Superior temporal gyrus (tissue), 1 donor: ENCODE results near the gene LYSET.
A peak's percentile ranks its signal among the peaks of the same experiment; 100 is the strongest.
"Not testable (repeated sequence)": the region's sequence is repeated elsewhere in the genome, so short reads cannot be mapped to it uniquely, and the experiment has no call there.

Source experiments
- DNase-seq: peaks from one replicate; pipeline ENCODE4 v3.0.0-alpha.2; 2016; ENCODE audit errors: extremely low spot score

The LYSET gene

GRCh38 chr14:93184391-93185348 lies at the start of gene LYSET, which contains the start of gene MOAP1:
LYSET (plus strand) TSS chr14:93185317; CDS start chr14:93185406, 89 bp downstream.
MOAP1 (minus strand) TSS chr14:93184897; CDS start chr14:93184242, 655 bp downstream.
- DNase-seq = peak; percentile 80

- no peak for DNase-seq
Observed at GRCh38 chr14:93135399-93135798, 49.7 kb upstream of the LYSET start.

- no peak for DNase-seq
Observed at GRCh38 chr14:93136009-93136408, 49.1 kb upstream of the LYSET start.

- DNase-seq = not testable (repeated sequence)
Observed at GRCh38 chr14:93136508-93136907, 48.6 kb upstream of the LYSET start.

GRCh38 chr14:93137864-93138263 lies 47.3 kb upstream of the LYSET start:
- DNase-seq = no peak

- no peak for DNase-seq
Observed at GRCh38 chr14:93142854-93143652, 42.1 kb upstream of the LYSET start.

GRCh38 chr14:93146119-93146518 lies 39.0 kb upstream of the LYSET start:
- DNase-seq = no peak

- DNase-seq = no peak
Observed at GRCh38 chr14:93148979-93149378, 36.1 kb upstream of the LYSET start.

- DNase-seq = no peak
Observed at GRCh38 chr14:93150227-93151208, 34.6 kb upstream of the LYSET start.

- DNase-seq = no peak
Observed at GRCh38 chr14:93153121-93153520, 32.0 kb upstream of the LYSET start.

GRCh38 chr14:93155667-93156066 lies 29.4 kb upstream of the LYSET start:
- DNase-seq = no peak

GRCh38 chr14:93156693-93157369 lies 28.3 kb upstream of the LYSET start:
- no peak for DNase-seq

- DNase-seq = not testable (repeated sequence)
Observed at GRCh38 chr14:93158349-93158748, 26.8 kb upstream of the LYSET start.

- DNase-seq = not testable (repeated sequence)
Observed at GRCh38 chr14:93159625-93160352, 25.3 kb upstream of the LYSET start.

GRCh38 chr14:93160353-93160801 lies 24.7 kb upstream of the LYSET start:
- no peak for DNase-seq

- DNase-seq = no peak
Observed at GRCh38 chr14:93161411-93161940, 23.6 kb upstream of the LYSET start.

- DNase-seq = no peak
Observed at GRCh38 chr14:93163564-93163963, 21.6 kb upstream of the LYSET start.

- not testable (repeated sequence) for DNase-seq
Observed at GRCh38 chr14:93165271-93166265, 19.5 kb upstream of the LYSET start.
